AG10803 (cell line): ENCODE data around the gene HSPB6.

ENCODE experiments used
- DNase-seq: peaks from one replicate; pipeline ENCODE4 v3.0.0; 2010; ENCODE audit warnings: low read depth
- H3K4me3 ChIP-seq: 2 replicates; pipeline ENCODE4 v1.5.1; 2011; ENCODE audit warnings: mild to moderate bottlenecking, low read length, control low read depth
- CTCF ChIP-seq: conservative IDR thresholded peaks from 2 replicates; pipeline ENCODE4 v1.5.1; 2011; ENCODE audit warnings: mild to moderate bottlenecking, low read length, control low read depth, inconsistent platforms

HSPB6 gene

GRCh38 chr19:35789195-35789977 lies 32.6 kb upstream of the HSPB6 start:
- no peak overlapping the region for H3K4me3 ChIP-seq
- no peak for TF ChIP-seq CTCF

GRCh38 chr19:35788205-35788960 lies 31.6 kb upstream of the HSPB6 start:
- no peak overlapping the region for H3K4me3 ChIP-seq
- no peak for TF ChIP-seq CTCF
- no peak for DNase-seq

More at GRCh38 chr19:35789195-35789977, 32.6 kb upstream of the HSPB6 start:
- no peak for DNase-seq

DNA sequence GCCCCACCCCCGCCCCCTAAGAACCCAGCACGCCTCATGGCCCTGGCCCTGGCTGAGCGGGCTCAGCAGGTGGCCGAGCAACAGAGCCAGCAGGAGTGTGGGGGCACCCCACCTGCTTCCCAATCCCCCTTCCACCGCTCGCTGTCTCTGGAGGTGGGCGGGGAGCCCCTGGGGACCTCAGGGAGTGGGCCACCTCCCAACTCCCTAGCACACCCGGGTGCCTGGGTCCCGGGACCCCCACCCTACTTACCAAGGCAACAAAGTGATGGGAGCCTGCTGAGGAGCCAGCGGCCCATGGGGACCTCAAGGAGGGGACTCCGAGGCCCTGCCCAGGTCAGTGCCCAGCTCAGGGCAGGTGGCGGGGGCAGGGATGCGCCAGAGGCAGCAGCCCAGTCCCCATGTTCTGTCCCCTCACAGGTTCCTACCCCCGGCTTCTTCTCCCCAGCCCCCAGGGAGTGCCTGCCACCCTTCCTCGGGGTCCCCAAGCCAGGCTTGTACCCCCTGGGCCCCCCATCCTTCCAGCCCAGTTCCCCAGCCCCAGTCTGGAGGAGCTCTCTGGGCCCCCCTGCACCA lies 30.5 kb upstream of the HSPB6 start:
- DNase-seq: no peak
- TF ChIP-seq CTCF: no peak
- H3K4me3 ChIP-seq: no peak overlapping the region

- TF ChIP-seq CTCF: no peak
- H3K4me3 ChIP-seq: no peak overlapping the region
- DNase-seq: no peak
These were observed 29.7 kb upstream of the HSPB6 start for GRCh38 chr19:35786299-35787160.

- TF ChIP-seq CTCF: no peak
- DNase-seq: no peak
- H3K4me3 ChIP-seq: no peak overlapping the region
These were observed 28.5 kb upstream of the HSPB6 start for GRCh38 chr19:35785339-35785627.

DNA sequence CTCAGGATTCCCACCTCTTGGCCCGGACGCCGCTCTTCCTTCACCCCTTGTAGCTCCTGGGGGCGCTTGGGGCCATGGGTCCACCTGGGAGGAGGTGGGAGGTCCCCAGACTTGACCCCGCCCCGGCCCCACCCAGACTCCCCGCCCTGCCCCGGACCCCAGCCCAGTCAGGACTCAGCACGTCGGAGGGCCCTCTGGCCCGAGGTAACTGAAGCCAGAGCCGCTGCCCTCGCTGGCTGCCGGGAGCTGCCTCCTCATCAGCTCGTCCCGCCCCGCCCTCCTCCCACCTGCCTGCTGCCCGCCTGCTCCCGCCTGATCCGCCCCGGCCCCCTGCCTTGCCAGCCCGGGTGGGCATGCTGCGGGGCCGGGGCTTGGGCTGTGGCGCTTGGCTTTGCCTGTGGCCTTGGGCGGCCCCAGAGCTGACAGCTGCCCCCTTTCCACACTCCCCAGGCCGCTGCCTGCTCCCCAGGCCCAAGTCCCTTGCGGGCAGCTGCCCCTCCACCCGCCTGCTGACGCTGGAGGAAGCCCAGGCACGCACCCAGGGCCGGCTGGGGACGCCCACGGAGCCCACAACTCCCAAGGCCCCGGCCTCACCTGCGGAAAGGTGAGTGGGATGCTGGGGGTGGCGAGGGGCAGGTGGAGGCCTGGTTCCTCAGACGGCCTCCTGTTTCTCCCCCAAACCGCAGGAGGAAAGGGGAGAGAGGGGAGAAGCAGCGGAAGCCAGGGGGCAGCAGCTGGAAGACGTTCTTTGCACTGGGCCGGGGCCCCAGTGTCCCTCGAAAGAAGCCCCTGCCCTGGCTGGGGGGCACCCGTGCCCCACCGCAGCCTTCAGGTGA lies 27.9 kb upstream of the HSPB6 start:
- H3K4me3 ChIP-seq: no peak overlapping the region
- no peak for DNase-seq
- TF ChIP-seq CTCF: no peak
